Endothelial cell of hepatic sinusoid (primary cell): ENCODE results near the gene CCNL2.
"Not testable (repeated sequence)": the region's sequence is repeated elsewhere in the genome, so short reads cannot be mapped to it uniquely, and the experiment has no call there.

Experiments used
- in situ Hi-C: cut with HindIII; loops from 2 replicates; pipeline ENCODE4 v1.10.0; 2017; ENCODE audit warnings: low sequenced_read_pairs

Gene CCNL2

GRCh38 chr1:1432951-1433803, 34.0 kb upstream of the CCNL2 start:
- in situ Hi-C loops, result no loop called here

- in situ Hi-C loops, result no loop called here
These were observed 33.3 kb upstream of the CCNL2 start for GRCh38 chr1:1432274-1432950.

- in situ Hi-C loops, result no loop called here
These were observed 32.7 kb upstream of the CCNL2 start for GRCh38 chr1:1431845-1432273.

- in situ Hi-C loops, result no loop called here
These were observed 32.1 kb upstream of the CCNL2 start for GRCh38 chr1:1430992-1431844.

GRCh38 chr1:1430114-1430982, 31.2 kb upstream of the CCNL2 start:
- in situ Hi-C loops, result no loop called here

GRCh38 chr1:1429671-1430073, 30.5 kb upstream of the CCNL2 start:
- in situ Hi-C loops, result no loop called here

- in situ Hi-C loops, result not testable (repeated sequence)
These were observed 29.8 kb upstream of the CCNL2 start for GRCh38 chr1:1428967-1429366.

- in situ Hi-C loops, result no loop called here
These were observed 29.0 kb upstream of the CCNL2 start for GRCh38 chr1:1428174-1428573.

- in situ Hi-C loops, result no loop called here
These were observed 28.6 kb upstream of the CCNL2 start for GRCh38 chr1:1427820-1428148.

GRCh38 chr1:1427106-1427819, 28.1 kb upstream of the CCNL2 start:
- in situ Hi-C loops, result no loop called here

- in situ Hi-C loops, result no loop called here
These were observed 27.5 kb upstream of the CCNL2 start for GRCh38 chr1:1426496-1427105.

- in situ Hi-C loops, result no loop called here
These were observed 26.8 kb upstream of the CCNL2 start for GRCh38 chr1:1425753-1426495.

GRCh38 chr1:1425426-1425752, 26.3 kb upstream of the CCNL2 start:
- in situ Hi-C loops, result no loop called here

- in situ Hi-C loops, result no loop called here
These were observed 25.6 kb upstream of the CCNL2 start for GRCh38 chr1:1424707-1425106.

GRCh38 chr1:1423245-1423597, 24.1 kb upstream of the CCNL2 start:
- in situ Hi-C loops, result no loop called here

GRCh38 chr1:1422465-1423244, 23.5 kb upstream of the CCNL2 start:
- in situ Hi-C loops, result no loop called here

- in situ Hi-C loops, result no loop called here
These were observed 22.9 kb upstream of the CCNL2 start for GRCh38 chr1:1421907-1422464.
